Breast epithelium (tissue), 3 donors: ENCODE results near the gene GULP1.

Experiments used
- POLR2A ChIP-seq: fragments of 450-650 bp; IDR thresholded peaks from one replicate; pipeline ENCODE4 v1.6.1; 2016; ENCODE audit warnings: antibody characterized with exemption, mild to moderate bottlenecking, moderate library complexity
- POLR2AphosphoS5 ChIP-seq, 3 donors: sonication (generic); formaldehyde crosslinking; IDR thresholded peaks; one replicate each; pipeline ENCODE4 v1.6.1; 2017; ENCODE audit warnings: antibody characterized with exemption in 3 of 3
- TF ChIP-seq, protein P1 (sequence below), 3 donors: fragments of 450-650 bp; IDR thresholded peaks; one replicate each; pipeline ENCODE4 v1.5.1; 2016 to 2017; ENCODE audit warnings: antibody characterized with exemption in 3 of 3, mild to moderate bottlenecking in 3 of 3, moderate library complexity in 3 of 3

- TF ChIP-seq, protein P1, sequence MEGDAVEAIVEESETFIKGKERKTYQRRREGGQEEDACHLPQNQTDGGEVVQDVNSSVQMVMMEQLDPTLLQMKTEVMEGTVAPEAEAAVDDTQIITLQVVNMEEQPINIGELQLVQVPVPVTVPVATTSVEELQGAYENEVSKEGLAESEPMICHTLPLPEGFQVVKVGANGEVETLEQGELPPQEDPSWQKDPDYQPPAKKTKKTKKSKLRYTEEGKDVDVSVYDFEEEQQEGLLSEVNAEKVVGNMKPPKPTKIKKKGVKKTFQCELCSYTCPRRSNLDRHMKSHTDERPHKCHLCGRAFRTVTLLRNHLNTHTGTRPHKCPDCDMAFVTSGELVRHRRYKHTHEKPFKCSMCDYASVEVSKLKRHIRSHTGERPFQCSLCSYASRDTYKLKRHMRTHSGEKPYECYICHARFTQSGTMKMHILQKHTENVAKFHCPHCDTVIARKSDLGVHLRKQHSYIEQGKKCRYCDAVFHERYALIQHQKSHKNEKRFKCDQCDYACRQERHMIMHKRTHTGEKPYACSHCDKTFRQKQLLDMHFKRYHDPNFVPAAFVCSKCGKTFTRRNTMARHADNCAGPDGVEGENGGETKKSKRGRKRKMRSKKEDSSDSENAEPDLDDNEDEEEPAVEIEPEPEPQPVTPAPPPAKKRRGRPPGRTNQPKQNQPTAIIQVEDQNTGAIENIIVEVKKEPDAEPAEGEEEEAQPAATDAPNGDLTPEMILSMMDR (IDR thresholded peaks at IDR 0.05): no peak
- TF ChIP-seq POLR2A (no peak), POLR2AphosphoS5 (IDR thresholded peaks at IDR 0.05) (no peak)
These were observed 86.8 kb downstream of the GULP1 start for GRCh38 chr2:188378371-188378950.
